A549 (cell line): ENCODE measurements around the gene EBNA1BP2. TPM values are rescaled to one million over a fixed set of nuclear protein-coding genes. Genes with fewer than 3 reads are reported as not detected.

Experiments used
- ATAC-seq, 2 experiments: fragments of 200-7000 bp in 1 of 2; fragments of >200 bp in 1 of 2; cut with Nextera tagmentation in 1 of 2; cut with Tn5 transposase in 1 of 2; 3 replicates each; pipeline versions ENCODE4 v1.8.0 to v1.9.1; 2018 to 2020; ENCODE audit warnings: mild to moderate bottlenecking in 1 of 2, moderate library complexity in 1 of 2
- CTCF ChIA-PET: fragments of 300-600 bp; sonication (Branson Sonifier 250); formaldehyde crosslinking; extraction: SDS; loops from one replicate; lab custom pipeline; 2021; ENCODE audit warnings: antibody characterized with exemption, inconsistent platforms; lab: Yijun Ruan, JAX
- POLR2A ChIA-PET: fragments of 350-600 bp; formaldehyde crosslinking; extraction: SDS; loops from one replicate; lab custom pipeline; 2021; ENCODE audit warnings: antibody characterized with exemption, inconsistent platforms; lab: Yijun Ruan, JAX
- DNase-seq, 2 experiments: peaks; one replicate each; pipeline versions ENCODE4 v3.0.0 to v3.0.0-alpha.2; 2011 to 2016; ENCODE audit warnings: low read depth in 1 of 2, low spot score in 1 of 2
- FAIRE-seq: peaks from 2 replicates; lab custom pipeline; 2011; peaks lifted over from hg19 to GRCh38; lab: Jason Lieb, UNC
- H3K27ac ChIP-seq, 2 experiments: fragments of >200 bp; sonication (Bioruptor Twin); formaldehyde crosslinking; 3 replicates each; pipeline ENCODE4 v1.5.1; 2016 to 2017
- H3K4me1 ChIP-seq: fragments of >200 bp; sonication (Bioruptor Twin); formaldehyde crosslinking; 3 replicates; pipeline ENCODE4 v1.6.1; 2016
- H3K4me2 ChIP-seq: fragments of >200 bp; sonication (Bioruptor Twin); formaldehyde crosslinking; 3 replicates; pipeline ENCODE4 v1.6.1; 2016
- H3K4me3 ChIP-seq: fragments of >200 bp; sonication (Bioruptor Twin); formaldehyde crosslinking; 3 replicates; pipeline ENCODE4 v1.5.1; 2016
- H3K9me3 ChIP-seq: fragments of >200 bp; sonication (Bioruptor Twin); formaldehyde crosslinking; 3 replicates; pipeline ENCODE4 v1.6.1; 2016
- BHLHE40 ChIP-seq: IDR thresholded peaks from 2 replicates; pipeline ENCODE4 v1.6.1; 2012; ENCODE audit warnings: low read depth, low read length, inconsistent platforms
- CBX2 ChIP-seq: fragments of 200-600 bp; sonication (generic); IDR thresholded peaks from 2 replicates; pipeline ENCODE4 v1.6.1; 2016; ENCODE audit warnings: low read depth, mild to moderate bottlenecking, borderline replicate concordance
- CBX8 ChIP-seq: fragments of 200-600 bp; sonication (generic); IDR thresholded peaks from 2 replicates; pipeline ENCODE4 v1.6.1; 2016
- CTCF ChIP-seq: fragments of >200 bp; sonication (Bioruptor Twin); formaldehyde crosslinking; IDR thresholded peaks from 3 replicates; pipeline ENCODE4 v1.5.1; 2016
- E2F6 ChIP-seq: IDR thresholded peaks from 2 replicates; pipeline ENCODE4 v1.6.1; 2012; ENCODE audit warnings: low read depth, borderline replicate concordance
- EHF ChIP-seq: fragments of 250-450 bp; sonication (Bioruptor Pico); IDR thresholded peaks from 2 replicates; pipeline ENCODE4 v1.5.0; 2020; ENCODE audit warnings: mild to moderate bottlenecking
- EP300 ChIP-seq, 2 experiments: fragments of >200 bp; sonication (Bioruptor Twin); formaldehyde crosslinking; IDR thresholded peaks; 2 replicates in 1 of 2; 3 replicates in 1 of 2; pipeline ENCODE4 v1.6.1; 2016 to 2017
- ESRRA ChIP-seq: fragments of 150-350 bp; IDR thresholded peaks from 2 replicates; pipeline ENCODE4 v1.6.1; 2014; ENCODE audit warnings: mild to moderate bottlenecking, low read length, borderline replicate concordance
- FOSB ChIP-seq: fragments of 250-450 bp; sonication (Bioruptor Pico); IDR thresholded peaks from 2 replicates; pipeline ENCODE4 v1.5.0; 2020; ENCODE audit warnings: mild to moderate bottlenecking, moderate library complexity
- HOXB5 ChIP-seq: fragments of 250-450 bp; sonication (Bioruptor Pico); IDR thresholded peaks from 2 replicates; pipeline ENCODE4 v1.5.0; 2020; ENCODE audit warnings: mild to moderate bottlenecking, moderate library complexity
- JUN ChIP-seq, 2 experiments: fragments of >200 bp; sonication (Bioruptor Twin); formaldehyde crosslinking; IDR thresholded peaks; 2 replicates in 1 of 2; 3 replicates in 1 of 2; pipeline ENCODE4 v1.6.1; 2016 to 2017
- JUNB ChIP-seq: fragments of >200 bp; sonication (Bioruptor Twin); formaldehyde crosslinking; IDR thresholded peaks from 2 replicates; pipeline ENCODE4 v1.6.1; 2016
- KDM5A ChIP-seq: fragments of 200-600 bp; sonication (generic); IDR thresholded peaks from 2 replicates; pipeline ENCODE4 v1.6.1; 2016; ENCODE audit warnings: antibody characterized with exemption, mild to moderate bottlenecking
- MYC ChIP-seq: IDR thresholded peaks from 2 replicates; pipeline ENCODE4 v1.6.1; 2012; ENCODE audit warnings: mild to moderate bottlenecking, inconsistent platforms, low read length, improper control_type of control experiment, borderline replicate concordance
- NPAS2 ChIP-seq: fragments of 250-450 bp; sonication (Bioruptor Pico); IDR thresholded peaks from 2 replicates; pipeline ENCODE4 v1.8.0; 2022; ENCODE audit warnings: mild to moderate bottlenecking, moderate library complexity, borderline replicate concordance
- NR3C1 ChIP-seq: fragments of >200 bp; sonication (Bioruptor Twin); formaldehyde crosslinking; IDR thresholded peaks from 3 replicates; pipeline ENCODE4 v1.6.1; 2017
- PBX3 ChIP-seq: IDR thresholded peaks from 2 replicates; pipeline ENCODE4 v1.6.1; 2012
- PHF8 ChIP-seq: fragments of 200-600 bp; sonication (generic); IDR thresholded peaks from 2 replicates; pipeline ENCODE4 v1.6.1; 2016; ENCODE audit warnings: low read depth, mild to moderate bottlenecking, antibody characterized with exemption, moderate library complexity, borderline replicate concordance
- RCOR1 ChIP-seq: fragments of 150-350 bp; IDR thresholded peaks from 2 replicates; pipeline ENCODE4 v1.6.1; 2014; ENCODE audit warnings: antibody characterized with exemption, low read length, low read depth
- RFX5 ChIP-seq: fragments of 450-650 bp; IDR thresholded peaks from 2 replicates; pipeline ENCODE4 v1.7.1; 2014; ENCODE audit warnings: antibody characterized with exemption, mild to moderate bottlenecking, moderate library complexity
- RNF2 ChIP-seq: fragments of 200-600 bp; sonication (generic); IDR thresholded peaks from 2 replicates; pipeline ENCODE4 v1.6.1; 2016; ENCODE audit warnings: low read depth, mild to moderate bottlenecking, antibody characterized with exemption, moderate library complexity, borderline replicate concordance
- SREBF2 ChIP-seq: fragments of 450-650 bp; IDR thresholded peaks from 2 replicates; pipeline ENCODE4 v1.6.1; 2014; ENCODE audit warnings: mild to moderate bottlenecking, moderate library complexity
- TFCP2L1 ChIP-seq: fragments of 250-450 bp; sonication (Bioruptor Pico); IDR thresholded peaks from 2 replicates; pipeline ENCODE4 v1.5.0; 2021; ENCODE audit warnings: mild to moderate bottlenecking
- ZNF302 ChIP-seq: fragments of 250-450 bp; sonication (Bioruptor Pico); IDR thresholded peaks from 2 replicates; pipeline ENCODE4 v1.9.0; 2021; ENCODE audit warnings: inconsistent platforms, mild to moderate bottlenecking, moderate library complexity
- ZSCAN20 ChIP-seq: fragments of 250-450 bp; sonication (Bioruptor Pico); IDR thresholded peaks from 2 replicates; pipeline ENCODE4 v1.8.0; 2022; ENCODE audit warnings: mild to moderate bottlenecking, moderate library complexity
- whole genome bisulfite sequencing: methylation state at CpG from one replicate; pipeline ENCODE4 v1.1.6; 2017; ENCODE audit errors: missing lambda C conversion rate; 5-methylcytosine and 5-hydroxymethylcytosine counted together
- polyA plus RNA-seq, 4 experiments: library from polyadenylated mRNA; depleted of rRNA in 3 of 4; stranded (reverse); fragments of >200 nt; fragmentation: RNase III in 1 of 4; extraction: RNeasy Plus Mini Kit Qiagen cat#74134 plus additional on column Dnase treatment in 1 of 4; gene quantifications; 2 replicates in 3 of 4; 3 replicates in 1 of 4; pipeline ENCODE4 v1.2.3, GENCODE V29; 2011 to 2017

The EBNA1BP2 gene
- polyA plus RNA-seq, 2 of the 4 experiments (the other 2 are of a cell fraction): 109 to 151 TPM

- POLR2A ChIA-PET: no interaction called here
- H3K4me1 ChIP-seq: no peaks in the 10 kb centered on the region
- CTCF ChIA-PET: no interaction called here
- H3K4me3 ChIP-seq: no peak overlapping the region
- no peak for DNase-seq
- ATAC-seq: no peak
- no peak overlapping the region for H3K4me2 ChIP-seq
- WGBS: 92% methylated on average over 3 of the region's 3 CpGs
- no peak overlapping the region for H3K27ac ChIP-seq
- TF ChIP-seq ESRRA: no peak
- TF ChIP-seq HOXB5: no peak
- TF ChIP-seq ZNF302 (CRISPR knock-in tag): no peak
- no peak for TF ChIP-seq NPAS2
- no peak for TF ChIP-seq JUN (IDR thresholded peaks at IDR 0.05)
- TF ChIP-seq PBX3: no peak
- TF ChIP-seq CBX8: no peak
- TF ChIP-seq SREBF2: no peak
- no peak for TF ChIP-seq RFX5
- no peak for TF ChIP-seq RCOR1
- TF ChIP-seq BHLHE40: no peak
- no peak for TF ChIP-seq MYC
- TF ChIP-seq JUNB: no peak
- TF ChIP-seq, all 56 proteins: peak for 0
- no peaks in the 10 kb centered on the region for H3K9me3 ChIP-seq
- no peak for FAIRE-seq
Measured at GRCh38 chr1:43184995-43185394, 12.9 kb upstream of the EBNA1BP2 start.

GRCh38 chr1:43184388-43184787 lies 12.3 kb upstream of the EBNA1BP2 start:
- TF ChIP-seq SREBF2: no peak
- TF ChIP-seq EHF: no peak
- no peak for TF ChIP-seq PHF8
- no peak for TF ChIP-seq FOSB (CRISPR knock-in tag)

GRCh38 chr1:43177691-43178090 lies 5.6 kb upstream of the EBNA1BP2 start:
- H3K9me3 ChIP-seq: no peaks in the 10 kb centered on the region
- no peak overlapping the region for H3K4me2 ChIP-seq
- ChIA-PET CTCF (no interaction called here), POLR2A (no interaction called here)
- ATAC-seq (no peak), FAIRE-seq (no peak), DNase-seq (no peak)
- H3K27ac ChIP-seq: no peak overlapping the region
- 69% methylated on average over 4 of the region's 4 CpGs for WGBS
- TF ChIP-seq TFCP2L1: no peak
- no peak for TF ChIP-seq JUNB
- no peak for TF ChIP-seq ZSCAN20
- 0 out of 3 replicates have a peak, but pooled peaks cover 2% of the 10 kb centered on the region for H3K4me1 ChIP-seq
- H3K4me3 ChIP-seq: no peak overlapping the region

More at GRCh38 chr1:43184388-43184787, 12.3 kb upstream of the EBNA1BP2 start:
- POLR2A ChIA-PET: no interaction called here
- ATAC-seq (no peak), DNase-seq (no peak), FAIRE-seq (no peak)
- no peak overlapping the region for H3K27ac ChIP-seq
- 85% methylated on average over 3 of the region's 3 CpGs for WGBS
- no peaks in the 10 kb centered on the region for H3K9me3 ChIP-seq
- no peak overlapping the region for H3K4me2 ChIP-seq
- H3K4me3 ChIP-seq: no peak overlapping the region
- CTCF ChIA-PET: no interaction called here
- H3K4me1 ChIP-seq: no peaks in the 10 kb centered on the region

GRCh38 chr1:43174873-43175272 lies 2.8 kb upstream of the EBNA1BP2 start:
- DNase-seq (no peak), ATAC-seq (no peak), FAIRE-seq (no peak)
- Histone ChIP-seq H3K9me3 (no peaks in the 10 kb centered on the region), H3K4me2 (no peak overlapping the region), H3K4me3 (no peak overlapping the region), H3K4me1 (peaks cover 10% of the 10 kb centered on the region; the same call in 2 of the 3 replicates), H3K27ac (no peak overlapping the region)
- TF ChIP-seq KDM5A (no peak), EP300 (IDR thresholded peaks at IDR 0.05) (no peak), FOSB (CRISPR knock-in tag) (no peak), NR3C1 (no peak), CBX2 (no peak), RNF2 (no peak), ZNF302 (CRISPR knock-in tag) (no peak), CTCF (no peak), E2F6 (no peak)
- POLR2A ChIA-PET: no interaction called here
- CTCF ChIA-PET: no interaction called here
- 58% methylated on average over 2 of the region's 2 CpGs for WGBS
